Gastrocnemius medialis (tissue), 4 donors: Measurements from ENCODE around the gene MT1X.

Experiments
- POLR2A ChIP-seq, 2 donors: fragments of 450-650 bp; IDR thresholded peaks; one replicate each; pipeline ENCODE4 v1.6.1; 2017; ENCODE audit warnings: antibody characterized with exemption in 2 of 2, mild to moderate bottlenecking in 2 of 2, moderate library complexity in 2 of 2
- TF ChIP-seq, protein P1 (sequence below), 5 experiments: fragments of 450-650 bp in 3 of 5; fragments of 200-600 bp in 2 of 5; sonication (generic) in 2 of 5; IDR thresholded peaks in 4 of 5; conservative IDR thresholded peaks in 1 of 5; 1 replicate in 4 of 5; 2 replicates in 1 of 5; pipeline ENCODE4 v1.5.1; 2016 to 2019; ENCODE audit warnings: antibody characterized with exemption in 5 of 5, mild to moderate bottlenecking in 3 of 5, moderate library complexity in 3 of 5

- TF ChIP-seq, protein P1, sequence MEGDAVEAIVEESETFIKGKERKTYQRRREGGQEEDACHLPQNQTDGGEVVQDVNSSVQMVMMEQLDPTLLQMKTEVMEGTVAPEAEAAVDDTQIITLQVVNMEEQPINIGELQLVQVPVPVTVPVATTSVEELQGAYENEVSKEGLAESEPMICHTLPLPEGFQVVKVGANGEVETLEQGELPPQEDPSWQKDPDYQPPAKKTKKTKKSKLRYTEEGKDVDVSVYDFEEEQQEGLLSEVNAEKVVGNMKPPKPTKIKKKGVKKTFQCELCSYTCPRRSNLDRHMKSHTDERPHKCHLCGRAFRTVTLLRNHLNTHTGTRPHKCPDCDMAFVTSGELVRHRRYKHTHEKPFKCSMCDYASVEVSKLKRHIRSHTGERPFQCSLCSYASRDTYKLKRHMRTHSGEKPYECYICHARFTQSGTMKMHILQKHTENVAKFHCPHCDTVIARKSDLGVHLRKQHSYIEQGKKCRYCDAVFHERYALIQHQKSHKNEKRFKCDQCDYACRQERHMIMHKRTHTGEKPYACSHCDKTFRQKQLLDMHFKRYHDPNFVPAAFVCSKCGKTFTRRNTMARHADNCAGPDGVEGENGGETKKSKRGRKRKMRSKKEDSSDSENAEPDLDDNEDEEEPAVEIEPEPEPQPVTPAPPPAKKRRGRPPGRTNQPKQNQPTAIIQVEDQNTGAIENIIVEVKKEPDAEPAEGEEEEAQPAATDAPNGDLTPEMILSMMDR (IDR thresholded peaks at IDR 0.05 in 4 of 5, conservative IDR thresholded peaks at IDR 0.05 in 1 of 5) = no peak
- no peak for TF ChIP-seq POLR2A (IDR thresholded peaks at IDR 0.05)
These were observed 36.4 kb upstream of the MT1X start for GRCh38 chr16:56645838-56646237.
